DND-41 (cell line): ENCODE data around the gene CPT2.

Experiments used
- EZH2 ChIP-seq: IDR thresholded peaks from 3 replicates; pipeline ENCODE4 v1.6.1; 2012; ENCODE audit warnings: borderline replicate concordance, low read depth, mild to moderate bottlenecking, moderate library complexity, low read length, inconsistent platforms; ENCODE audit not compliant: severe bottlenecking
- TF ChIP-seq, protein P1 (sequence below): IDR thresholded peaks from 2 replicates; pipeline ENCODE4 v1.5.1; 2012; ENCODE audit warnings: borderline replicate concordance, low read length, moderate library complexity, mild to moderate bottlenecking; ENCODE audit not compliant: poor library complexity, severe bottlenecking; ENCODE audit errors: extremely low read depth

DNA sequence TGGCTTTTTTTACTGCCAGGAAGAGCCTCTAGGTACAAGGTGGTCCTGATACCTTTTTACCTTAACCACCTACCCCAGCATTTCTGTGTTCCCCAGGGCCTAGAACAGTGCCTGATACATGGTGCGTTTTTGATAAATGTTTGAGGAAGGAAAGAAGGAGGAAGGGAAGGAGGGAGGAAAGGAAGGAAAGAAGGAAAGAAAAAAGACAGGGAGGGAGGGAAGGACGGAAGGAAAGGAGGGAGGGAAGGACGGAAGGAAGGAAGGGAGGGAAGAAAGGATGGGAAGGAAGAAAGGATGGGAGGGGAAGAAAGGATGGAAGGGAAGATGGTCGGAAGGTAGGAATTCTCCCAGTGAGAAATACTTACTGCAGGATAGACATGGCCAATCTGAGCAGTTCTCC, 53.7 kb downstream of the CPT2 start:
- TF ChIP-seq, protein P1, sequence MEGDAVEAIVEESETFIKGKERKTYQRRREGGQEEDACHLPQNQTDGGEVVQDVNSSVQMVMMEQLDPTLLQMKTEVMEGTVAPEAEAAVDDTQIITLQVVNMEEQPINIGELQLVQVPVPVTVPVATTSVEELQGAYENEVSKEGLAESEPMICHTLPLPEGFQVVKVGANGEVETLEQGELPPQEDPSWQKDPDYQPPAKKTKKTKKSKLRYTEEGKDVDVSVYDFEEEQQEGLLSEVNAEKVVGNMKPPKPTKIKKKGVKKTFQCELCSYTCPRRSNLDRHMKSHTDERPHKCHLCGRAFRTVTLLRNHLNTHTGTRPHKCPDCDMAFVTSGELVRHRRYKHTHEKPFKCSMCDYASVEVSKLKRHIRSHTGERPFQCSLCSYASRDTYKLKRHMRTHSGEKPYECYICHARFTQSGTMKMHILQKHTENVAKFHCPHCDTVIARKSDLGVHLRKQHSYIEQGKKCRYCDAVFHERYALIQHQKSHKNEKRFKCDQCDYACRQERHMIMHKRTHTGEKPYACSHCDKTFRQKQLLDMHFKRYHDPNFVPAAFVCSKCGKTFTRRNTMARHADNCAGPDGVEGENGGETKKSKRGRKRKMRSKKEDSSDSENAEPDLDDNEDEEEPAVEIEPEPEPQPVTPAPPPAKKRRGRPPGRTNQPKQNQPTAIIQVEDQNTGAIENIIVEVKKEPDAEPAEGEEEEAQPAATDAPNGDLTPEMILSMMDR, result no peak
- TF ChIP-seq EZH2, result no peak
